Activated CD4-positive, alpha-beta T cell treated with anti-CD3 and anti-CD28 coated beads for 4 hours (primary cell): Measurements from ENCODE around the gene TPM3.

Experiments used
- DNase-seq, 2 donors: peaks; one replicate each; pipeline ENCODE4 v3.0.0-alpha.2; 2020

The TPM3 gene

DNA sequence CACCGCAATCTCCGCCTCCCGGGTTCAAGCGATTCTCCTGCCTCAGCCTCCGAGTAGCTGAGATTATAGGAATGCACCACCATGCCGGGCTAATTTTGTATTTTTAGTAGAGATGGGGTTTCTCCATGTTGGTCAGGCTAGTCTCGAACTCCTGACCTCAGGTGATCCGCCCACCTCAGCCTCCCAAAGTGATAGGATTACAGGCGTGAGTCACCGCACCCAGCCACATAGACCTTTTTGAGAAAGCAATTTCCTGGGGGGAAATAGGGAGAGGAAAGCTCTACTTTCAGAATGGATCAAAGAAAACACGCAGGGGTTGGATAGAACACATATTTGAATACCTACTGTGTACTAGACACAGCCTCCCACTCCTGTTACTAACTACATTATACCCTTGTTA, 13.9 kb upstream of the TPM3 start:
- peak in 1 of 2 donors; percentile 22 for DNase-seq

DNA sequence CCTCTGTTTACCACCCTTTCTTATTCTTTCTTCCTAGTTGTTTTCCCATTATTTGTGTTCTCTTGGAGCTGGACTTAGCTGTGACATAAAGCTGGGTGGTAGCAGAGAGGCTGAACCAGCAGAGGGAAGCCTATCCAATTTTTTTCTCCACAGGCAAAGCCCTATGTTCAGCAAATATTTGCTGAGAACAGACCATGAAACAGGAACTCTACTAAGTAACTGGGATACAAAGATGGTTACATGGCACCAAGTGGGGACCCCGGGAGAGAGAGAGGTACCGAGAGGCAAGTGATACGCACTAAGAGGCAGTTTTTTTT, 7.6 kb upstream of the TPM3 start:
- DNase-seq: no peak

DNA sequence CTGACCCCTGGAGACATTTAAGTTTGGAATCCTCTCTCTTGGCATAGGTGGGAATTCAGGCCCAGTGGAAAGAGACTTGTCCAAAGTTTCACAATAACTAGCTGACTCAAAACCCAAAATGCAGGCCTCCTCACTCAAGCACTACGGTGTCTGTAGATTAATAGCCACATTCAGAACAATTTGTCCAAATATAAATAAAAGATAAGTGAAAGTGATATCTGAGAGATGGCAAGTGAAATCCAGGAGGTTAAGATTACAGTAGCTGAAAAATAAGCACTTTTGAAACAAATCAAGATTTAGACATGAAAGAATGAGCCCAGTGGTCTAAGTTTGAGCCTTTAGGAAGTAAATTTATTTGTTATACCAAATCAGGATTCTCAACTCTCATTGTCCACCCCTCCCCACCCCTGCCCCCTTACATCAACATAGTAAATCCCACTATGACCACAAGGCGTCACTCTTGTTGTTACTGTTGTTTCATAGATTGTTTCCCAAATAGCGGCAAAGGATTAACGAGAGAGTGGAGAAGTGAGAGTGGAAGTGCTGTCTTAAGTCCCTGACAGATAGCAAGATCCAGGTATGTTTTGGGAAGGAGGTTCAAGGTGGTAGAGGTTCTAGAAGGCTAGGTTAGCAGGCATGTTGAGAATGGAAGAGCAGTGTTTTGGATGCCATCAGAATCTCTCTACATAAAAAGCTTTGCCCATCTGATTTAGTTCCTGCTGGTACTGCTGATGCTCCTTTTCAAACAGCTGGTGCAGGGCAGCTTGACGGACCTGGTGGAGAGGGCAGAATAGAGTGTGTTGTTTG, 7.1 kb upstream of the TPM3 start:
- DNase-seq: peak; percentile 32 to 64

DNA sequence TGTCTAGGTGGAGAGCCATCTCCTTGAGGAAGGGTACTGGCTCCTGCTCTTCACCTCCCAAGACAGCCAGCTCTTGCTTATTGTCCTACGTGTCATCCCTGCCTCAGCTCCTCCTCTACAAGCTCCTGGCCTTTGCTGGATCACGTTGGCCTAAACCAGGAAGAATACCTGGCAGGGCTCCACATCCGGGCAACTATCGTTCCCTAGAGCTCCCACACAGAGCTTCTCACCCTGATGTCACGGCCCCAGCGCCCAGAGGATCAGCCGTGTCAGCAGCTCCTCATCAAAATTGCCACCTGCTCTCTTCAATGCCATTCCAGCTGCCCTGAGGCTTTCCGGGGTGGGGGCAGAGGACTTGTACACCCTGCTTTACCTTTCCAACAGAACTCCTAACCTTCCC, 1.9 kb upstream of the TPM3 start:
- DNase-seq: no peak

DNA sequence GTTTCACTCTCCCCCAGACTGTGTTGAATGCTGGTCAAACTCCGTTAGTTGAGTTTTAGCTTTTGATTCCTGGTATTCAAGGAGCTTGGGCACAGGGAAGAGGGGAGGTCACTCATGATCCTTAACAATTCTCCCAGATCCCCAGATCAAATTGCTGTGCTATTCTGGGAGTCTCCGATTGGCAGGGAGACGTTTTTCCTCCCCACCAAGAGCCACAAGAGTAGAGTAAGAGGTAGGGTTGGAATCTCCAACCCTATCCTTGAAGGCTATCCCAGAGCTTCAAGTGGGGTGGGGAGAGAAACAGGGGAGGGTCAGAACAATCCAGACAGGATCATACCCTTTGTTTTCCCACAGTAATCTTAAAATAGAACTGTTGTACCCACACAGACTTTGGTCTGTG, 576 bp upstream of the TPM3 start:
- DNase-seq: no peak

DNA sequence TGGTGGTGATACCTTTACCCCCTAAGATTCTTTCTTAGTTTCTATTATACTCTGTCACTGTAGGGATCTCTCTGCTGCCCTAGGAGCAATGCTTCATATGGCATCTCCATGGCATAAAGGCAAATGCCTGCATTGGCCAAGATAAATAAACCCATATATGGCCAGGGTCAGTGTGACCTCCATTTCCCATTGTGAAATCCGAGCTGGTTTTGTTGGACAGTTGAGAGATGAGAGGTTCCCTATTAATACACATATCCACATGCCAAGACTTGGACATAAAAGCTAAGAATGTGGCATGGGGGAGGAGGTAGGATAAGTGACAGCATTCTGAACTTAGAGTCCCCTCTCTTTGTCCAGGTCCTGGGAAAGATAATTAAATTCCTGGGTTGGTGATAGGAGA, 1.4 kb downstream of the TPM3 start:
- no peak for DNase-seq

DNA sequence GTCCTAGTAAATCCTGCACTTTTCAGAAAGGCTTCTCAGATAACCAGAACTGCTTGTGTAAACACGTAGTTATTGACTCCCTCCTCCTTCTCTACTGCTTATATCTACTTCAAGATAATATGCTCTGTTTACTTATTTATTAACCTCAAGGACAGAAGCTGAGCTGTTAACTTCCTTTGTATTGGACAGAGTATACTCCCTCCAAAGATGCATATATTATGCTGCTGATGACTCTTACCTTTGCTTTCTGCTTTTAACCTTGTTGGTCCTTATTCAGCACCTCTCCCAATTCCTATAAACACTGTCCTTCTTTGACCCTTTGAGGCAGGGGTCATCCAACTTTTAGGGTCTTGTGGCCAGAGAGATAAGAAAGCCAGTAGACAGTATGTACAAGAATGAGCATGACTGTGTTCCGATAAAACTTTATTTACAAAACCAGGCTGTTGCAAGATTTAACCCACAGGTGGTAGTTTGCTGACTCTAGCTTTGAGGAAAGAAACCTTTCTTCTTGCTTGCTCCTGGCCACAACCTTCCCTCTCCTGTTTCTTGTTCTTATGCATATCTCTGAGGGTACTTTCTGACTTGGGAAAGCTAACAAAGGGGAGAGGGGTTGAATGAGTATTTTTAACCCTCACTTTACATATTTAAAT, 4.9 kb downstream of the TPM3 start:
- no peak for DNase-seq

DNA sequence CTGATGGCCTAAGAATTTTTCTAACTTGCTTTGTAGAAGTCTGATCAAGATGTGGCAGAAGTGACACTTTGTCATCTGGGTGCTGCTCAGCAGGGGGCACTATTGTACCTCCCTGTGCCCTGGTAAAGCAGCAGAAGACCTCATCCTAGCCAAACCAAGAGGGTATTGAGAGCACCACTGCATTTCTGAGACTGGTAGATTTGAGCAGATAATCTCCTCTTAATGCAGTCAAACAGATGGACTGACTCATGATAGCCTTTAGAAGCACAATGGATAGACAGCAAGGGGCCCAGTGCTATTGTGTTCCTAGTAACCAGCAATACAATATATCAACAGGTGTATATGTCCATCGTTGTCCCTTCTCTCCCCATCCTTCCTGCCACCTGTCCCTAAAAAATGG, 5.7 kb downstream of the TPM3 start:
- DNase-seq: peak; percentile 48 to 65

DNA sequence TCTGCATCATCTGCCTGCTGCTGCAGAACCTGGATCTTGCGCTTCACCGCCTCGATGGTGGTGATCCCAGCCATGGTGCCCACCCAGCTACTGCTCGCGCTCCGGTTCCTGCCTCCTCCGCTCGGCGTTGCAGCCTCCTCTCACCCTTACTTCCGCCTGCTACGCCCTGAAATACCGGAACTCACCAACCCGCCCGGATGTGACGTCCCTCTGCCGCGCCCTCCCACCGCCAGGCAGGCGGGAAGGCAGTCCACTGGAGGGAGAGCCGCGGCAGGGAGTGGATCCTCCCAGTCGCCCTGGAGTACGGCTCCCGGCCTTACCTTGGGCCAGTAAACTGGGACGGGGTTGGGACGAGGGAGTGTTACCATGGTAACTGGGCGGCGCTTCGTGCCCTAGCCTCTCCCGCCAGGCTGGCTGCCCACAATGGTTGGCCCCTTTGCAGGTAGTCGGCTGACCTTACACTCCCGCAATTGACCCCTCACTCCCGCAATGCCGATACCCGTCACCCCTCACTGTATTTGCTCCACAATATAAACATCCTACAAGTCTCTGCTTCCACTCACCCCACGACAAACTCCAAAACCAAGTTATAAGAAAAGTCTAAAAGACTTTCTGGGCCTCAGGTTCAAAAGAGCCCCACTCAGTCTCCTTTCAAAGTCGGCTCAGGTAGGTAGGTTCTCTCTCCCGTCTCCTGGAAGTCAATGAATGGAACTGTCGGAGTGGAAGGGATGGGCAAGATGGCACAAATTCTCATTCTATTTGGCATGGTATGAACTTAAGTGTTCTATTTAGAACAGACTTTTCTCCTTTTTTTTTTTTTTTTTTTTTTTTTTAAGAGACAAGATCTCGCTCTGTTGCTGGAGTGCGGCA, 8.6 kb downstream of the TPM3 start:
- peak; percentile 90 to 92 for DNase-seq

DNA sequence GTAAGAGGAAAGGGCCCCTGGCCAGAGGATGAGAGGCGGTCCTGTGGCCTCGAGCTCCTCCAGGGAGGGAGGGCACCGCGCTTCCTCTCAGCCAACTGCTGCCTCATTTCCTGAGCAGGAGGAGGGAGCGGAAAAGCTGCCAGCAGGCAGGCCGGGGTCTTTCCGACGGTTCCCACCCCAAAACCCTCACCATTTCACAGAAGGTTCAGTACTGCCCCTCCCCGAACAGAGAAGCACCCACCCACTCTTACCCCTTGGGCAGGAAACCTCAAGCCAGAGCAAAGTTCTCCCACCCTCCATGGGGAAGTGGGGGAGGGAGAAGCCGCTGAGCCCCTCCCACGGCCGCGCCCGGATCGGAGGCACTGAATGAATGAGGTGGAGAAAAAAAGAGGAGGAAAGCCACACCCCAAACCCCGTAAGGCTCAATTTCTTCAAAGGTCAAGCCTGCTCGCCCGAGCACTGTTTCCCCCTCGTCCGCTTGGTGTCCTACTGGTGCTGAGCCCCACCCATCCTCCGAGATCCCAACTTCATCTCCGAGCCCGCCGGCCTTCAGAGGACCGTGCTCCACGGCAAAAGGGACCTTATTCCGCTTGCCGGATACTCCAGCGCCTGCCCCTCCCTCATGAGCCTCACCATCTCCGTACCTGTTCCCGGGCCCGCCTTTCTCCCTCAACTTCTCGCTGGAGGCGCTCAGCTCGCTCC, 9.4 kb downstream of the TPM3 start:
- peak; percentile 59 to 65 for DNase-seq

DNA sequence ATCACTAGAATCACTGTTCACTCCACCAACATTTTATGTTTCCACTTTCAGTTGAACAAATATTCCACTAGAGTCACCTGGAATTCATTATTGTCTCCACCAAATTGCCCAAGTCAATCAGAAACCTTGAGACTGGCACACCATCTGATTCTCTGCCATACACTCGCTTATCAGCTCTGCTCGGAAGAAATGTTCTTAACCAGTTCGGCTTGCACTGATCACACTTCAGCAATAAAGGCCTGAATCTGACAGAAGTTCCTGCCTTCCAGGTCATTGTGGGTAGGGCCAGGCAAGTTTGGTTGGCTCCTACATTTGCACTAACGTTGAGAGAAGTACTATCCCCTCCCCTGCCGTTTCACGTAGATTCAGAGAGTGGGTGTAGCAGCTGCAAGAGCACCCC, 10.0 kb downstream of the TPM3 start:
- DNase-seq: no peak

DNA sequence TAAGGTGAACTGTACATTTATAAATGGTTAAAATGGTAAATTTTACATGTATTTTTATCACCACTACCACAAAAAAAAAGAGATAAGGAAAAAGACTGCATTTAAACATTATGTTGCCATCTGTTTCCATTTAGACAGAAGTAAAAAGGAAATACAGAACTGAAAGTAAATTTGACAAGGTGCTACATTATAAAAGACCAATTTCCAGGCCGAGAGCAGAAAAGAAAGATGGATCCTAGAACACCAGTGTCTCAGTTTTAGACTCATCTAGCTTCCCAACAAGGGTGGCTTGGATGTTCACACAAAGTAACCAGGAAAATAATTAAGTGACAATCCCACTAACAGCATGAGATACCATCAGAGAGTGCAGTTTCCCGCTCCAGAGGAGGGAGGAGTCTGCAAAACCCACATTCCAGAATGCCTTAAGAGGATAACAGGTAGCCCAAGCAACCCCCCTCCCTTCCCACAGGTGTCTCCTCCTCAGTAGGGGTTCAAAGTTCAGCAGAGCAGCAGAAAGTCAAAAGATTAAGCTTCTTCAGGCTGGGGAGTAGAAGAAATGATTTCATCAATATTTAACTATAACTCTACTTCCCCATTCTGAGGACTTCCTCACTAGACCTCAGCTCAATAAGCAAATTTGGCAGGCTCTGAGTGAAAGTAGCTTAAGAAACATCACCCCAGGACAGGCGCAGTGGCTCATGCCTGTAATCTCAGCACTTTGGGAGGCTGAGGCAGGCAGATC, 11.8 kb downstream of the TPM3 start:
- no peak for DNase-seq

DNA sequence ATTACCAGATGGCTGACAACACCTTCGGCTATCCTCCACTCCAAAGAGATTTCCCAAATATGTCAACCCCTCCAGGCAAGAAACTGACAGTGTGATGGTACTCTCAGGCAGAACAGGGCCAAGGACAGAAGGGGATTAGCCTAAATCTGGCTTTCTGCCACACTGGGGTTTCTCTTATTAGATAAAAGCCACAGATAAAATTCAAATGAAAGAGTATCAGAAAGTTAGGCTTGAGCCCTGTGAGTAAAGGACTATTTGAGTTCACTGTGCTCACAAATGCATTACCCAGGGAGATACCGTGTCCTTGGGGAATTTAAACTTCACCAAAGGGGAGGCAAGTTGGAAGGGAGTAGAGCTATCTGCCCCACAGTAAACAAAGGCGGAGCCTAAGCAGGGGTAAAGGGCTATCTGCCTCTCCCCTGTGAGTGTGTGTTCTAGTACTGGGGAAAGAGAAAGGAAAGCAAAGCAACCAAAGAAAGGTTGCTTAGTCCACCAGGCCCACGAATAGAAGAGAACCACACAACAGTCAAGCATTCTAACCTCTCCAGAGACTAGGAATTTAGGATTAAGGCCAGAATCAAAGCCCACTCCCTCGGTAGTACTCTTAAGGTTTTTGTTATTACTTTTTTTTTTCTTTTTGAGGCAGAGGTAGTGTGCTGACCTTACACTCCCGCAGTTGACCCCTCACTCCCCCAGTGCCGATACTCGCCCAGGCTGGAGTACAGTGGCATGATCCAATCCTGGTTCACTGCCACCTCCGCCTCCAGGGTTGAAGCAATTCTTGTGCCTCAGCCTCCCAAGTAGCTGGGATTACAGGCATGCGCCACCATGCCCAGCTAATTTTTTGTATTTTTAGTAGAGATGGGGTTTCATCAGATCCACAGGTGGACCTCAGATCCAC, 12.7 kb downstream of the TPM3 start:
- no peak for DNase-seq

DNA sequence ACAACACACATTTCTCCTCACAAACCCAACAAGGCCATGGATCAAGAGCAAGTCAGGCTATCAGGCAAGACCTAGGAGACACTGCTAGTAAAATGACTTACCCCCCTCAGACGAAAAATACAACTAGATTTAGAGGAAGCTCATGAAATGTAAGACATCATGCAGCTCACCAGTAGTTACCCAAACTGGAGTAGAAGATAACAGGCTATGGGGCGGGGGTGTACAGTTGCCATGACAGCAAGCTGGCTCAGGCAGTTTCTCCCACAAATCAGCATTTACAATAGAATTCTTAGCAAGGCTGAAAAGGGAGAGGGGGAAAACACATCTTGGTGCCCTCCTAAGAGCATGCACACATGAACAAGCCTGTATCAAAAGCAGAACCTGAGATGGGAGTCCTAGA, 13.9 kb downstream of the TPM3 start:
- DNase-seq: no peak

DNA sequence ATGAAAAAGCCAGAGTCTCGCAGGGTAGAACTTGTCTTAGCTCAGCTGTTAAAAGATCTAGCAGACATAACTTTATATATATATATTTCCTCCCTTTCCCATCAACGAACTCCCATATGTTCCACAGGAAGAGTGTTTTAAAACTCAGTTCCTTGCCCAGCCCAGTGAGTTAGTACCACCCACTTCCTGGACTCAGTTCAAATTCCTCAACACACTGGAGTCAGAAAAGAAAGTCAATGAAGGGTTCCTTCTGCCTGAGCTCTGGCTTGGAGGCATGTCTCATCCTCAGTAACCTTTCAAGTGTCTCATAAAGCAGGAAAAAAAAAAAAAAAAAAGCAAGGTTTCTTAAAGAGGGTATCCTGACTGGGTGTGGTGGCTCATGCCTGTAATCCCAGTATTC, 15.6 kb downstream of the TPM3 start:
- no peak for DNase-seq

DNA sequence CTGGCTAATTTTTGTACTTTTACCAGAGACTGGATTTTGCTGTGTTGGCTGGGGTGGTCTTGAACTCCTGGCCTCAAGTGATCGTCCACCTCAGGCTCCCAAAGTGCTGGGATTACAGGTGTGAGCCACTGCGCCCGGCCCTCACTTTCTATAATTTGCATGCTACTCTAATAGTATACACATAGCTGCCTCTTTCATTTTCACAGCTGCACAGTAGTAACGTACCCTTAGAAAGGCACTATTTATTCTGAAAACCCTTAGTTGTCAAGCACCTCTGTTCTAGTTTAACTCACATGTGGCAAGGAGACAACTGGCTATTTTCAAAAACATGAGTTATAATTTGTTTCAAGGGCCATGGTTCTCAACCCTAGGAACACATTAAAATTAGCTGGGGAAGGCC, 17.2 kb downstream of the TPM3 start:
- DNase-seq: no peak

DNA sequence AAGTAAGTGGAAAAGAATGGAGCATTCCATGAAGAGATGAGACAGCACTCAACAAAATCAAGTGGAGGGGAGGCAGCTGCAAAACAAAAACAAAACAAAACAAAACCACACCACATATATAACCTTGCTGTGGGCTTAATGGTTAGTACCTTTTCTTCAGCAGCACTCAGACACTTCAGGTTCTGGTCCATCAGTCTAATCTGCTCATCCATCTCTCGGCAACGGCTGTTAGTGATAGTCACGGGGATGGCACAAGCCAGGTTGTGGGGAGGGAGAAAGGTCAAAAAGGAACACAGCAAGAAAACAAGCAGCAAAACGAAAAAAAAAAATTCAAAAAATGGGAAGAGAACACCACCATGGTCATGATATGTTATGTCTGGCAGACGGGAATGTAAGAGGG, 20.0 kb downstream of the TPM3 start:
- no peak for DNase-seq

DNA sequence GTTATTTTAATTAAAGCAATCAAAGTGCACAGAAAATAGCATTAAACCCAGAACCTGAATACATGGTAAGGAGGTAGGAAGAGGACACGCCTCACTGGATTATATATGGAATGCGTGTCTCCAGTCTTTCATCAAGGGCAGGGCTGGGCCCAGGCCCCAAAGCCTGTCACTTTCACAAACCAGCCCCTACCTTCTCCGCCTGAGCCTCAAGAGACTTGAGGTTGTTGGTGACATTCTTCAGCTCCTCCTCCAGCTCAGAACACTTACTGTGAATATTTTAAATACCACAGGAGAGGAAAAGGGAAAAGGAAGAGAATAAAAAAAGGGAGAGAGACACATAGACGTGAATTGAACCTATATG, 20.7 kb downstream of the TPM3 start:
- DNase-seq: no peak

DNA sequence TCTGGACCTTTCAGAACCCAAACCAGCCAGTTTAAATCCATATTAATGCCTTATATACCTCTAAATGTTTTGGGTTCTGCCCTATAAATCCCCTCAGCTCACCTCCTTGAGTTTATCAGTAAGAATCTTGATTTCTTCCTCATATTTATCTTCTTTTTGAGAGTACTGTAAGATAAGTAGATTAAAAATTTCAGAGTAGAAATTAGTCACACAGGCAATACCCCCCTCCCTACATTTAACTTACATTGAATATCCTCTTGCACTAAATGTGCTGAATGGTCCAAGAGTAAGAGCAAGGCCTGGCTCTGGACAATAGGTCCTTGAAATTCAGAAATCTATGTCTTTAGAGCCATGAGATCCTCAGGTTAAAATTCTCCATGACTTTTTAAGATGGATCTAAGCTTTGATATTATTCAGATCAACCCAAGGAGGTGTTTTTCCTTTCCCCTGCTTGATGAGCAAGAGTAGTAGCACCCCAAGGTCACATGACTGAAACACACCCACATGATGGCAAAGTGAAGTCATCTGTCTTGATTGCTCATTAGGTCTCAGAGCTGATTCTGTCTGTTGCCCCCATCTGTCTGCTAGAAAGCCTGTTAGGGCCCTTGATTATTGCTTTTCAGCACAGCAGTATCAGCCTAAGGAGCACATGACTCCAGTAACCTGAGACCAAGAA, 21.2 kb downstream of the TPM3 start:
- DNase-seq: peak; percentile 50 to 55

DNA sequence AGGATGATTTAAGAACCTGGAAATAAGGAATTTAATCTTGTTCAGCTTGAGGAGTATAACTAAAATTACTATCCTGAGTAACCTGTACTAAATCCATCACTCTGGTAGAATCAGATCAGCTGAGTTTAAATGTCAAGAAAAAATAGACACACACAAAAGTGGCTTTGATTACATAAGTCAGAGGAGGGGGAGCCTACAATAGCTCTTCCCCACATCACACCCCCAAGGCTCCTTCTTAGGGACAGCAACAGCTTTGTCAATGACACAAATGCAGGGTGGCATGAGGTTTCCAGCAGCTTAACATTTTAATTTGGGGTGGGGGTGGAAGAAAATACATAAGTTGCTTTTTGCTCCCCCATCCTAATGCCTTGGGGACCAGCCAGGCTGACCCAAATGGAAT, 24.4 kb downstream of the TPM3 start:
- DNase-seq: no peak

DNA sequence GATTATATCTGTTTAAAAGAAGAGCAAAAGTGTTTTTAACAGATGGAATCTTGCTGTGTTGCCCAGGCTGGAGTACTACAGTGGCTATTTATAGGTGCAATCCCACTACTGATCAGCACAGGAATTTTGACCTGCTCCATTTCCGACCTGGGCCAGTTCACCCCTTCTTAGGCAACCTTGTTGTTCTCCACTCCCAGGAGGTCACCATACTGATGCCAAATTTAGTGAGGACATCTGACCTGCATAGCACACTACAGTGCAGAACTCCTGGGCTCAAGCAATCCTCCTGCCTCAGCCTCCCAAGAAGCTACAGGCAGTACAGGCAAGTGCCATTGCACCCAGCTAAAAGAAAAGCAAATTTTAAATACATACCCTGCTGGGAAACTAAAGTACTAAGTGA, 25.7 kb downstream of the TPM3 start:
- no peak for DNase-seq
